Subcutaneous adipose tissue (tissue), 4 donors: ENCODE measurements around the gene NCLN. TPM values are rescaled to one million over a fixed set of nuclear protein-coding genes. Genes with fewer than 3 reads are reported as not detected.

ENCODE experiments used
- total RNA-seq, 4 donors: library from RNA; depleted of rRNA; stranded (reverse); fragments of >200 nt; gene quantifications; one replicate each; pipeline ENCODE4 v1.1.0, GENCODE V29; 2016
- TF ChIP-seq, protein P1 (sequence below): fragments of 450-650 bp; IDR thresholded peaks from one replicate; pipeline ENCODE4 v1.5.1; 2016; ENCODE audit warnings: low read depth, mild to moderate bottlenecking, control low read depth, antibody characterized with exemption, moderate library complexity

Gene NCLN
- total RNA-seq, 4 donors from 2014 or later: 20.0 to 34.9 (median 24.5) TPM

DNA sequence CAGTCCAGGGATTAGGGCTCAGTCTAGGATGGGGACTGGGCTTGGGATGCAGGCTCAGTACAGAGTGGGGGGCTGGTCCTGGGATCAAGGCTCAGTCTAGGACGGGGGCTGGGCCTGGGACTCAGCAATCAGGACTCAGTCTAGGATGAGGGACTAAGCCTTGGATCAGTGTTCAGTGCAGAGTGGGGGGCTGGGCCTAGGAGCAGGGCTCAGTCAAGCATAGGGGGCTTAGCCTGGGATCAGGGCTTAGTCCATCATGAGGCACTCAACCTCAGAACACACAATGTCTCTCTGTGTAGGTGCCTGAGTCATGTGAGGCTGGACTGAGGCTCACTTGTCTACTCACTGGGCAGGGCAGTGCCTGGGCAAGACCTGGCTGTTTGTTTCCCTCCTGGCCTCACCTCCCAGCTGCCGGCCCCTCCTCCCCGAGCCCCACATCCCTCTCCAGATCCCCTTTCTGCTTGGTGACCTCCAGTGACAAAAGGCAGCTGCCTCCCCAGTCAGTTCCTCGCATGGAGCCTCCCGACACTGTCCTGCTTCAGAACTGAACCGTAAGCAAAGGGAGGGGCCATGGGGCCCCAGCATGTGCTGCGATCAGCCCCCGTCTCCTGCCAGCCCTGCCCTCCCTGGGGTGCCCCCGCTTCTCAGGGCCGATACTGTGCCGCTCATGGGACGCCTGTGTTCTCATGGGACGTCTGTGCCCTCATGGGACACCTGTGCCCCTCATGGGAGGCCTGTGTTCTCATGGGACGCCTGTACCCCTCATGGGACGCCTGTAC is 13.6 kb upstream of the NCLN start:
- TF ChIP-seq, protein P1, sequence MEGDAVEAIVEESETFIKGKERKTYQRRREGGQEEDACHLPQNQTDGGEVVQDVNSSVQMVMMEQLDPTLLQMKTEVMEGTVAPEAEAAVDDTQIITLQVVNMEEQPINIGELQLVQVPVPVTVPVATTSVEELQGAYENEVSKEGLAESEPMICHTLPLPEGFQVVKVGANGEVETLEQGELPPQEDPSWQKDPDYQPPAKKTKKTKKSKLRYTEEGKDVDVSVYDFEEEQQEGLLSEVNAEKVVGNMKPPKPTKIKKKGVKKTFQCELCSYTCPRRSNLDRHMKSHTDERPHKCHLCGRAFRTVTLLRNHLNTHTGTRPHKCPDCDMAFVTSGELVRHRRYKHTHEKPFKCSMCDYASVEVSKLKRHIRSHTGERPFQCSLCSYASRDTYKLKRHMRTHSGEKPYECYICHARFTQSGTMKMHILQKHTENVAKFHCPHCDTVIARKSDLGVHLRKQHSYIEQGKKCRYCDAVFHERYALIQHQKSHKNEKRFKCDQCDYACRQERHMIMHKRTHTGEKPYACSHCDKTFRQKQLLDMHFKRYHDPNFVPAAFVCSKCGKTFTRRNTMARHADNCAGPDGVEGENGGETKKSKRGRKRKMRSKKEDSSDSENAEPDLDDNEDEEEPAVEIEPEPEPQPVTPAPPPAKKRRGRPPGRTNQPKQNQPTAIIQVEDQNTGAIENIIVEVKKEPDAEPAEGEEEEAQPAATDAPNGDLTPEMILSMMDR: no peak

DNA sequence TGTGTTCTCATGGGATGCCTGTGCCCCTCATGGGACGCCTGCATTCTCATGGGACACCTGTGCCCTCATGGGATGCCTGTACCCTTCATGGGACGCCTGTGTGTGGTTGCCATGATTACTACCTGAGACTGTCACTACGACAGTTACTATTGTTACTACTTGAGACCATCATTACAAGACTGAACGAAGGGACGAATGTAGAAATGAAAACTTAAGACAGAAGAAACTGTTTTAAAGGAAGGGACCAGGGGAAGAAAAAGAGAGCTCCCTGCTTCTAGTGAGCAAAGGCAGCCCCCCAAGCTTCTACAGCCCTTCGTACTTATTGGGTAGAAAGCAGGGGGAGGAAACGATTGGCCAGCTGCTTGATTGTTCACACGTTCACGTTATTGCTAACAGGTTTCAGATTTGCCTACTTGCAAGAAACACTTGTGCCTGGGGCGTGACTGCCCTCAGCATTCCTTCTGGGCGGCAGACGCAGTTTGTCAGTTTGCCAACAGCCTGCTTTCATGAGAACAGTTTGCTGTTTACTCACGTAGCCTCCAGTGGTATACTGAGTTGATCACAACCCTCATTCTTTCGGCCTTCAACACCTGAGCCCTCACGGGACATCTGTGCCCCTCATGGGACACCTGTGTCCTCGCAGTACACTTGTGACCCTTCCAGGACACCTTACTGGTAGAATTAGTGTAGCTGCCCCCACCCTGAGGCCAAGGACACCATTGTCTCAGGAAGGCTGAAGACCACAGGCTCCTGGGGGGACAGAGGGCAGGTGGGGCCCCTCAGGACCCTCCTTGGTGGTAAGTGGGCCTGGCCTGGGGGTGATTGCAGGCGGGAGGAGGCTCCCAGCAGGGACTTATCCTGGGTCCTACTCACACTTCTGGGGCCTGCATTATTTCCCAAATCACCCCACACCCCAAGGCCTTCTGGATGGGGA is 9.7 kb upstream of the NCLN start:
- TF ChIP-seq, protein P1: no peak

GRCh38 chr19:3176715-3177501 is 8.8 kb upstream of the NCLN start:
- TF ChIP-seq, protein P1: no peak

DNA sequence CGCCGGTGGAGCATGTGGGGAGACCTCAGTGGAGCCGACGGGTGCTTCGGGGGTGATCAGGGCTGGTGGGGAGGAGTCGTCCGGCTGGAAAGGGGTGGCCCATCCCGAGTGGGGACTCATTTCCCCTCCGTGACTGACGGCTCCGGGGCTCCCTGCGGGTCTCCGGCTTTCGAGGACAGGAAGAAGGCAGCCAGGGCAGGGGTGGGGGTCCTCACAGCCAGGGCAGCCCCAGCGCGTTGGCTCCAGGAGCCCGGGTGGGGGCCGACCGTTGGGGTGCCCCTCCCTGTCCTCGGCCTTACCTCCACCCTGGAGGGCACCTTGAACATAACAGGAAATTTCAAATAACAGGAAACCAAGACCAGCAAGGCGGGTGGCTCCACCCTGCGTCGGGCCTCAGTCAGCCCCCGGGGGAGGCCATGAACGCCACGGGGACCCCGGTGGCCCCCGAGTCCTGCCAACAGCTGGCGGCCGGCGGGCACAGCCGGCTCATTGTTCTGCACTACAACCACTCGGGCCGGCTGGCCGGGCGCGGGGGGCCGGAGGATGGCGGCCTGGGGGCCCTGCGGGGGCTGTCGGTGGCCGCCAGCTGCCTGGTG is 7.3 kb upstream of the NCLN start, which contains the start of gene S1PR4:
TSS of gene S1PR4 (plus strand) at position 393 of the 596 bp plus-strand sequence. CDS start at position 417, 24 bp downstream.
- TF ChIP-seq, protein P1: no peak

DNA sequence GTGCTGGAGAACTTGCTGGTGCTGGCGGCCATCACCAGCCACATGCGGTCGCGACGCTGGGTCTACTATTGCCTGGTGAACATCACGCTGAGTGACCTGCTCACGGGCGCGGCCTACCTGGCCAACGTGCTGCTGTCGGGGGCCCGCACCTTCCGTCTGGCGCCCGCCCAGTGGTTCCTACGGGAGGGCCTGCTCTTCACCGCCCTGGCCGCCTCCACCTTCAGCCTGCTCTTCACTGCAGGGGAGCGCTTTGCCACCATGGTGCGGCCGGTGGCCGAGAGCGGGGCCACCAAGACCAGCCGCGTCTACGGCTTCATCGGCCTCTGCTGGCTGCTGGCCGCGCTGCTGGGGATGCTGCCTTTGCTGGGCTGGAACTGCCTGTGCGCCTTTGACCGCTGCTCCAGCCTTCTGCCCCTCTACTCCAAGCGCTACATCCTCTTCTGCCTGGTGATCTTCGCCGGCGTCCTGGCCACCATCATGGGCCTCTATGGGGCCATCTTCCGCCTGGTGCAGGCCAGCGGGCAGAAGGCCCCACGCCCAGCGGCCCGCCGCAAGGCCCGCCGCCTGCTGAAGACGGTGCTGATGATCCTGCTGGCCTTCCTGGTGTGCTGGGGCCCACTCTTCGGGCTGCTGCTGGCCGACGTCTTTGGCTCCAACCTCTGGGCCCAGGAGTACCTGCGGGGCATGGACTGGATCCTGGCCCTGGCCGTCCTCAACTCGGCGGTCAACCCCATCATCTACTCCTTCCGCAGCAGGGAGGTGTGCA is 6.6 kb upstream of the NCLN start:
- TF ChIP-seq, protein P1: no peak

GRCh38 chr19:3179739-3180293 is 5.9 kb upstream of the NCLN start:
- TF ChIP-seq, protein P1: no peak
